Breast epithelium (tissue), 3 donors: ENCODE results near the gene FBXO47.

ENCODE experiments used
- CTCF ChIP-seq, 3 donors: fragments of 450-650 bp; IDR thresholded peaks; one replicate each; pipeline ENCODE4 v1.5.1; 2016 to 2017; ENCODE audit warnings: antibody characterized with exemption in 3 of 3, mild to moderate bottlenecking in 3 of 3, moderate library complexity in 3 of 3
- POLR2A ChIP-seq: fragments of 450-650 bp; IDR thresholded peaks from one replicate; pipeline ENCODE4 v1.6.1; 2016; ENCODE audit warnings: antibody characterized with exemption, mild to moderate bottlenecking, moderate library complexity

- TF ChIP-seq POLR2A, result no peak
- TF ChIP-seq CTCF (IDR thresholded peaks at IDR 0.05), result no peak
These were observed 73.6 kb downstream of the FBXO47 start for GRCh38 chr17:38893607-38894006.
